ACC112 (cell line): ENCODE measurements around the gene FOXO3.

Experiments
- H2AFZ ChIP-seq: fragments of 200-600 bp; sonication (generic); one replicate; pipeline ENCODE4 v1.6.0; 2017; ENCODE audit warnings: antibody characterized with exemption, low read length; ENCODE audit not compliant: unreplicated experiment
- H3K27ac ChIP-seq: fragments of 200-600 bp; sonication (generic); 2 replicates; pipeline ENCODE4 v1.5.1; 2014; ENCODE audit warnings: low read depth, mild to moderate bottlenecking, antibody characterized with exemption, low read length, moderate library complexity
- H3K27me3 ChIP-seq: fragments of 200-600 bp; sonication (generic); 2 replicates; pipeline ENCODE4 v1.6.1; 2014; ENCODE audit warnings: mild to moderate bottlenecking, antibody characterized with exemption, low read length, moderate library complexity, mixed read lengths; ENCODE audit not compliant: insufficient read depth
- H3K36me3 ChIP-seq: fragments of 200-600 bp; sonication (generic); 2 replicates; pipeline ENCODE4 v1.6.1; 2016; ENCODE audit warnings: mild to moderate bottlenecking, antibody characterized with exemption, low read length, moderate library complexity, mixed read lengths; ENCODE audit not compliant: insufficient read depth
- H3K4me1 ChIP-seq: fragments of 200-600 bp; sonication (generic); one replicate; pipeline ENCODE4 v1.6.1; 2016; ENCODE audit warnings: low read length, mixed read lengths; ENCODE audit not compliant: insufficient read depth, unreplicated experiment, control insufficient read depth
- H3K4me3 ChIP-seq: fragments of 200-600 bp; sonication (generic); 2 replicates; pipeline ENCODE4 v1.5.1; 2014; ENCODE audit warnings: mild to moderate bottlenecking, low read depth, low read length
- H3K79me2 ChIP-seq: fragments of 200-600 bp; sonication (generic); one replicate; pipeline ENCODE4 v1.6.0; 2016; ENCODE audit warnings: low read length; ENCODE audit not compliant: control insufficient read depth, unreplicated experiment, insufficient read depth

FOXO3 gene

DNA sequence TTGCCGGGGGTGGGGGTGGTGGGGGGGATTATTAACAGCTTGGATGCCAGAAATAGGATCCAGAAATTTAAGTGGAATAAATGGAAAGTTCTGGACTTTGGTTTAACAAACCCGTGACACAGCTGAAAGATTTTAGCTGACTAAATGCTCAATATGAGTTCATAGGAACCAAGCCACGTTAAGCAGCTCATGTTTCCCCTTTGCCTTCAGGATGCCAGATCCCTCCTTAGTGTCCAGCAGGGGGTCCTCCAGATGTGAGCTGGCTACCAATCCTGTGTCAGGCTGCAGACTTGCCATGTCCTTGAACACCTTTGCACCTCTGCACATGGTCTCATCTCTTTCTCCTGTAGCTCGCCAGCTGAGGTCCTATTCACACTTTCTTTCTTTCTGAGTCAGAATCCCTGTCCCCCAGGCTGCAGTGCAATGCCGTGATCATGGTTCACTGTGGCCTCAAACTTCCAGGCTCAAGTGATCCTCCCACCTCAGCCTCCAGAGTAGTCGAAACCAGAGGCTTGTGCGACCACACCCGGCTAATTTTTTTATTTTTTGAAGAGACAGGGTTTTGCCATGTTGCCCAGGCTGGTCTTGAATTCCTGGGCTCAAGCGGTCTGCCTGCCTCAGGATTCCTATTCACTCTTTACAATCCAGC is 154.2 kb downstream of the FOXO3 start:
- no peak overlapping the region for H3K27ac ChIP-seq
- no peak overlapping the region for H2AFZ ChIP-seq
- no peaks in the 10 kb centered on the region for H3K79me2 ChIP-seq
- H3K4me1 ChIP-seq, result peaks cover 15% of the 10 kb centered on the region
- H3K27me3 ChIP-seq, result no peaks in the 10 kb centered on the region
- no peaks in the 10 kb centered on the region for H3K36me3 ChIP-seq
- no peak overlapping the region for H3K4me3 ChIP-seq

DNA sequence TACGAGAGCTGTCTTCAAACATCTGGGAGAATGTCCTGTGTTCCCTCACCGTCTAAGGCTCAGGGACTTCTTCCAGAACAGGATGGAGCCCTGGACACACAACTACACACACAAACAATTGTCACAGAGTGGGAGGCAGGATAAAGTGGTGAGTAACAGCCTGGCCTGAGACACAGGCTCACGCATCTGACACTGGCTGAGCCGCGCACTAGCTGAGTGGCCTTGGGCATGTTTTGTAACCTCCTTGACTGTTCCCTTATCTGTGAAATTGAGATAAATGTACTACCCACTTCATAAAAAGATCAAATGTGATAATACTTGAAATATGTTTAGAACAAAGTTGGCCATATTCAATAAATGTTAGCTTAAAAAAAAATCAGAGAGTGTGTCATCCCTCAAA is 155.1 kb downstream of the FOXO3 start:
- Histone ChIP-seq H3K79me2 (no peaks in the 10 kb centered on the region), H3K4me3 (no peak overlapping the region), H2AFZ (no peak overlapping the region), H3K4me1 (peaks cover 15% of the 10 kb centered on the region), H3K27ac (no peak overlapping the region), H3K27me3 (no peaks in the 10 kb centered on the region), H3K36me3 (no peaks in the 10 kb centered on the region)

DNA sequence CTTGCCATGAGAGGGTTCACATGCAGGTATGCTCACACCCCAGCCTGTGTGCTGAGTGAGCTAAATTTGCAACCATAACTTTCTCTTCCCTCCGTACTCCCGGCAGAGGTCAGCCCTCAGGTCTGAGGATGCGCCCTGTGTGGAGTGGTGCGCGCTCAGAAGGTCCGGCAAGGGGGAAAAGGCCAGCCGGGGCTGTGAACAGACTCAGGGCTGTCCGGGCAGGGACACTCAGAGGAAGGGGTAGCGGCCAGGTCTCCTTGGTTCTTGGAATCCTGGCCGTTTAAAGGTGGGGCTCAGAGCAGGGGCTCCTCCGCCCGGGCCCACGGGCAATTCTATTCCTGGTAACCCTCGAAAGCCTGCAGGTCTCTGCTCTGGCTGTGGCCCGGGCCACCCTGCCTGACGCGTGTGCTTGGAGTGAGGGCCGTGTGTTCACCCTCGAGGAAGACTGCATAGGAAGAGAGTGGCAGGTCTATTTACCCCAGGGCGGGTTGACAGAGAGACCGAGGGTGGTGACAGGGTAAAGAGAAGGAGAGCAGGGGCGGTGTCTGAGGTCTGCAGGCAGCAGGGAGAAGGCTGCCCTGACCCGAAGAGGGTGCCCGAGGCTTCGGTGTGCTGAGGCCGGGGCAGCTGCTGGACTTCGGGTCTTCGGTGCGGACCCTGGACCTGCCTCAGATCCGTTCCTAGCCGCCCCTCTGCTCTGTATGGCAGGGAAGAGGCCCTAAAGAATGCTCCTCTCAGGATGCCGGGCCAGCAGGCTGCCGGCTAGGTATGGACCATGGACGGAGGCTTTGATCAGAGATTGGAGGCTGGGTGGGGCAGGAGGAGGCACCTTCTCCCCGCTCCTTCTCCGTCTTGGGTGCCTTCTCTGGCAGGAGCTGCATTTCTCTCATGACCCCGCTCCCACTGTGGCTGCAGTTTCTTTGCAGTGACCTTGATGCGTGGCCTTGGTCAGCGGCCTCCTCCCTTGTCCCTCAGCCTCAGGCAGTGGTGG is 156.4 kb downstream of the FOXO3 start:
- Histone ChIP-seq H3K79me2 (no peaks in the 10 kb centered on the region), H3K4me1 (peaks cover 15% of the 10 kb centered on the region), H3K4me3 (no peak overlapping the region), H3K36me3 (no peaks in the 10 kb centered on the region), H3K27me3 (no peaks in the 10 kb centered on the region), H3K27ac (no peak overlapping the region), H2AFZ (no peak overlapping the region)

DNA sequence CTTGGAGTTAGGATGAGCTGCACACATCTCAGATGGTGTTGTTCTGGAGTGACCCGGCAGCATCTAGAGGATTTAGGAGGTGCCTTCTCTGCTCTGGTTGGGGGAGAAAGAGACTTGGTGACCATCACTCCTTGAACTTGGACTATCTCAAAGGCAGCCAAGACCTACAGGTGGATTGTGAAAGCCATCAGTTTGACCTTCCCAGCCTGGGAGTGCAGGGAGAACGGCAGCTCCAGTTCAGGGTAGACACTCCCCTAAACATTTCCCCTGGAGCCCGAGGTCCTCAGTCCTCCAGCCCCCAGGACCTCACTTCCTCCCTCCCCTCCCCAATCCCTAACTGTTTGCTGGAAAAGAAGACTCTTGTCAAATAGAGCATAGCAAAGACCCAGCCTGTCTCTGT is 158.8 kb downstream of the FOXO3 start:
- H3K36me3 ChIP-seq, result no peaks in the 10 kb centered on the region
- H3K79me2 ChIP-seq, result no peaks in the 10 kb centered on the region
- H3K27me3 ChIP-seq, result no peaks in the 10 kb centered on the region
- no peak overlapping the region for H2AFZ ChIP-seq
- no peak overlapping the region for H3K27ac ChIP-seq
- H3K4me3 ChIP-seq, result no peak overlapping the region
- peaks cover 4% of the 10 kb centered on the region for H3K4me1 ChIP-seq

DNA sequence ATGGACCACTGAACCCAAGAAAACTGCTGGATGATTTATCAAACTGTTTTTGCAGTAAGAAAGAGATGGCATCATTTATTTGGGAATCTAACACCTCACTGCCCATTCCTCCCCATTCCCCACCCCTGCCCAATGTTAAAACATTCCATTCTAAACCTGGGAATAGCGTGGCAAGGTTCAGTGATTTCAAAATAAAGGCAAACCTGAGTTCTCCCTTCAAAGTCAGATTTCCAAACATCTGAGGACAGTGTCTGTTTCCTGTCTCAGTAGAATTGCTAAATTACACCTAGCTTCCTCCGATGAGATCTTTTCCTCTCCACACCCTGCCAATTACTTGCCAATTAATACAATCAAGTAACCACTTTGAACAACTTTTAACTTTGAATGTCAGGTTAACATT is 160.1 kb downstream of the FOXO3 start:
- Histone ChIP-seq H3K27ac (no peak overlapping the region), H3K4me1 (no peaks in the 10 kb centered on the region), H3K36me3 (no peaks in the 10 kb centered on the region), H3K4me3 (no peak overlapping the region), H3K27me3 (no peaks in the 10 kb centered on the region), H3K79me2 (no peaks in the 10 kb centered on the region), H2AFZ (no peak overlapping the region)

DNA sequence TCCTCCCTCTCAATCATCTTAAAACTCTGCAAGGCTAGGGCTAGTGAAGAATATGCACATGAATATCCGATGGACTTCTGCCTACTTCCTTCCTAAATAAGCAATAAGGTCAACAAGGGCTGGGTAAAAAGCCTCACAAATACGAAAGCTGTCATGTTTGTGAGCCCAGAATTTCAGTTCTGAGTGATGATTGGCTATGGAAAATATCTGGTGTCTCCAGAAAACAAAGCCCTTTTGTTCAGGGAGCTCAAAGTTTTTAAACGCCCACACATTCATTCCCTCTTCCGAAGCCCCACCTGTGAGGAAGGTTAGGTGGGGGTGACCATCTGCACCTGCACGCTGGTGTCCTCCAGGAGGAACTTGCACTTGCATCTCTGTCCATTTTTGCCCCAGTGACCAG is 160.6 kb downstream of the FOXO3 start:
- H2AFZ ChIP-seq, result no peak overlapping the region
- H3K4me3 ChIP-seq, result no peak overlapping the region
- no peaks in the 10 kb centered on the region for H3K27me3 ChIP-seq
- H3K4me1 ChIP-seq, result no peaks in the 10 kb centered on the region
- H3K79me2 ChIP-seq, result no peaks in the 10 kb centered on the region
- no peaks in the 10 kb centered on the region for H3K36me3 ChIP-seq
- H3K27ac ChIP-seq, result no peak overlapping the region

DNA sequence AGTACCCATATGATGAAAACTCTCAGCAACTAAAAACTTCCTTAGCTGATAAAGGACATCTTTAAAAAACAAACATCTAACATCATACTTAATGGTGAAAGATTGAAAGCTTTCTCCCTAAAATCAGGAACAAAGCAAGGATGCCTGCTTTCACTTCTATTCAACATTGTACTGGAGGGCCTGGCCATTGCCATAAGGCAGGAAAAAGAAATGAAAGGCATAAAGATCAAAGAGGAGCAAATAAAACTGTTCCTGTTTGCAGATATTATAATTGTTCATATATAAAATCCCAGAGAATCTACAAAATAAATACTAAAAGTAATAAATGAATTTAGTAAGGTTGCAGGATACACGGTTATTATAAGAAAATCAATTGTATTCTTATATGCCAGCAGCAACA is 162.9 kb downstream of the FOXO3 start:
- Histone ChIP-seq H3K27me3 (no peaks in the 10 kb centered on the region), H3K4me3 (no peak overlapping the region), H2AFZ (no peak overlapping the region), H3K36me3 (no peaks in the 10 kb centered on the region), H3K27ac (no peak overlapping the region), H3K4me1 (no peaks in the 10 kb centered on the region), H3K79me2 (no peaks in the 10 kb centered on the region)

DNA sequence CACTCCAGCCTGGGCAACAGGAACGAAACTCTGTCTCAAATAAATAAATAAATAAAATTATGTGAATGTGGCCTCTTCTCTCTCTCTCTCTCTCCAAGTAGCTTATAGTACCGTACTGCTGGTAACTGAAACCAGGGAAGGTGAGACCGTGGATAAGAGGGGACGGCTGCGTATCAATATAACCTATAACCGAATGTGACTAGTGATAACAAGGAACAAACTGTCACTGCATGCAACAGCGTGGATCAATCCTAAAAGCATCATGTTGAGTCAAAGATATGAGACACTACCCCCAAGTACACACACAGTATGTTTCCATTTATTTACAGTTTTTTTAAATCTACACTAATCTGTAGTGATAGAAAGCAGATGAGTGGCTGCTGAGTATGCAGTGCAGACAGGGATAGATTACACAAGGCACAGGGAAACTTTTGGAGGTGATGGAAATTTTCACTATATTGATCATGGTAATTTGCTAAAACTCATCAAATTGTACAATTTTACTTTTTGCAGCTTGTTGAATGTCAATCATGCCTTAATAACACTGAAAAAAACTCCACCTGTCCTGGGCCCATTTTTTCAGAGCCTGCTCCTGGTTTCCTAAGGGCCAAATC is 166.1 kb downstream of the FOXO3 start:
- H3K79me2 ChIP-seq, result no peaks in the 10 kb centered on the region
- no peaks in the 10 kb centered on the region for H3K4me1 ChIP-seq
- H2AFZ ChIP-seq, result no peak overlapping the region
- no peak overlapping the region for H3K4me3 ChIP-seq
- H3K27me3 ChIP-seq, result no peaks in the 10 kb centered on the region
- H3K36me3 ChIP-seq, result no peaks in the 10 kb centered on the region
- H3K27ac ChIP-seq, result no peak overlapping the region

DNA sequence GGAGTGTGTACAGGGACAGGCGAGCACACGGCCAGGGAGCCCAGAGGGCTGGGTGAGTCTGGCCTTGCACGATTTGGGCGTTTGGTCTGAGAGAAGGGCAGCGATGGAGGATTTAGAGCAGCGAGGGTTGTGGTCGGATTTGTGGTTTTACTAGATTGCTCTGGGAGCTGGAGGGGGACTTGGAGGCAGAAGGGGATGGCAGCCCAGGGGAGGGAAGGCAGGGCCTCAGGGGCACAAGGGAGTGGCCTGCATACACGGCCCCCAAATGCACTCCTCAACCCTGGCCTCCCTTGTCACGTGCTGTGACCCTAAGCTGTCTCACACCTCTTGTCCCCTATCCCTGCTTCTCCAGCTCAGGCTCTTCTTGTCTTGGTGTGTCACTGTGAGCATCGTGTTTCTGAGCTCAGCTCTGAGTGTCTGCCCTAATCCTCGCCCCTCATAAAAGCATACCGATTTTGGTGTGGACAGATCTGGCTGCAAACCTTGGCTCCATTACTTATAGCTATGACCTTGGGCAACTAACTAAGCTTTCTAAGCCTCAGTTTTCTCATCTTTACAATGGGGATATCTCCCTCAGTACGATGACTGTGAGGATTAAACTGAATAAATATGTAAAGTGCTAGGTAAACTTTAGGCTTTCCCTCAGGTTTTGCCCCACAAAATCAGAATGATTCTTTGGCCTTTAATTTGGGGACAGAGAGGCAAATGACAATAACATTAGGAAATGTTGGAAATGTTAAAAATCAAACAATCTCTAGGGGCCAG is 167.4 kb downstream of the FOXO3 start:
- no peaks in the 10 kb centered on the region for H3K27me3 ChIP-seq
- H3K36me3 ChIP-seq, result no peaks in the 10 kb centered on the region
- H3K27ac ChIP-seq, result no peak overlapping the region
- no peaks in the 10 kb centered on the region for H3K79me2 ChIP-seq
- H2AFZ ChIP-seq, result no peak overlapping the region
- H3K4me3 ChIP-seq, result no peak overlapping the region
- H3K4me1 ChIP-seq, result peaks cover 11% of the 10 kb centered on the region

DNA sequence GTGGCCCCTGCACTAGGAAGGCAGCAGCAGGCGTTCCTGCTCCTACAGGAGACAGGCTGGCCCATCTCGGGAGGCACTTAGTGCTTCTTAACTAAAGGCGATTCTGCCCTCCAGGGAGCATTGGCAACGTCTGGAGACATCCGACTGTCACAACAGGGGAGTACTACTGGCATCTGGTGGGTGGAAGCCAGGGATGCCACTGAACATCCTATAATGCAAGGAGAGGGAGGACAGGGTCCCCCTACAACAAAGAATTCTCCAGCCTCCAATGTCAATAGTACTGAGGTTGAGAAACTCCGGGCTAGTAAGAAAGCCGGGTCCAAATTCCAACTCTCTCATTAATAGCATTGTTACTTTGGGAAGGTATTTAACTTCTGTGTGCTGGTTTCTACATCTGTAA is 168.1 kb downstream of the FOXO3 start:
- Histone ChIP-seq H3K4me1 (peaks cover 13% of the 10 kb centered on the region), H2AFZ (no peak overlapping the region), H3K36me3 (no peaks in the 10 kb centered on the region), H3K27me3 (no peaks in the 10 kb centered on the region), H3K27ac (no peak overlapping the region), H3K79me2 (no peaks in the 10 kb centered on the region), H3K4me3 (no peak overlapping the region)
